ENCODE data around the gene LCK.

Gene LCK

GRCh38 chr1:32327204-32327603 is 76.1 kb downstream of the LCK start:
- no peak for DNase-seq (ENCODE audit: low spot score)

- no peak for DNase-seq (ENCODE audit: low spot score)
Measured at GRCh38 chr1:32329931-32330466, 78.9 kb downstream of the LCK start.

GRCh38 chr1:32330558-32331151 is 79.6 kb downstream of the LCK start:
- DNase-seq (ENCODE audit: low spot score) = no peak

GRCh38 chr1:32331549-32331948 is 80.5 kb downstream of the LCK start:
- DNase-seq (ENCODE audit: low spot score) = no peak

GRCh38 chr1:32332290-32333079 is 81.4 kb downstream of the LCK start:
- no peak for DNase-seq (ENCODE audit: low spot score)

- no peak for DNase-seq (ENCODE audit: low spot score)
Measured at GRCh38 chr1:32333251-32333963, 82.3 kb downstream of the LCK start.

GRCh38 chr1:32334274-32334861 is 83.3 kb downstream of the LCK start:
- DNase-seq (ENCODE audit: low spot score) = no peak

GRCh38 chr1:32334864-32335534 is 83.9 kb downstream of the LCK start:
- DNase-seq (ENCODE audit: low spot score) = no peak

GRCh38 chr1:32335535-32335789 is 84.4 kb downstream of the LCK start:
- no peak for DNase-seq (ENCODE audit: low spot score)
